Stimulated activated CD4-positive, alpha-beta T cell treated with anti-CD3 and anti-CD28 coated beads, TNF-alpha, amount 100 ng/mL, for 24 hours (primary cell): ENCODE data around the gene ANKRD10.
"Not testable (repeated sequence)": the region's sequence is repeated elsewhere in the genome, so short reads cannot be mapped to it uniquely, and the experiment has no call there.

Source experiments
- DNase-seq, 3 experiments: peaks; one replicate each; pipeline ENCODE4 v3.0.0-alpha.2; 2020; ENCODE audit warnings: low read depth in 3 of 3

Gene ANKRD10

DNA sequence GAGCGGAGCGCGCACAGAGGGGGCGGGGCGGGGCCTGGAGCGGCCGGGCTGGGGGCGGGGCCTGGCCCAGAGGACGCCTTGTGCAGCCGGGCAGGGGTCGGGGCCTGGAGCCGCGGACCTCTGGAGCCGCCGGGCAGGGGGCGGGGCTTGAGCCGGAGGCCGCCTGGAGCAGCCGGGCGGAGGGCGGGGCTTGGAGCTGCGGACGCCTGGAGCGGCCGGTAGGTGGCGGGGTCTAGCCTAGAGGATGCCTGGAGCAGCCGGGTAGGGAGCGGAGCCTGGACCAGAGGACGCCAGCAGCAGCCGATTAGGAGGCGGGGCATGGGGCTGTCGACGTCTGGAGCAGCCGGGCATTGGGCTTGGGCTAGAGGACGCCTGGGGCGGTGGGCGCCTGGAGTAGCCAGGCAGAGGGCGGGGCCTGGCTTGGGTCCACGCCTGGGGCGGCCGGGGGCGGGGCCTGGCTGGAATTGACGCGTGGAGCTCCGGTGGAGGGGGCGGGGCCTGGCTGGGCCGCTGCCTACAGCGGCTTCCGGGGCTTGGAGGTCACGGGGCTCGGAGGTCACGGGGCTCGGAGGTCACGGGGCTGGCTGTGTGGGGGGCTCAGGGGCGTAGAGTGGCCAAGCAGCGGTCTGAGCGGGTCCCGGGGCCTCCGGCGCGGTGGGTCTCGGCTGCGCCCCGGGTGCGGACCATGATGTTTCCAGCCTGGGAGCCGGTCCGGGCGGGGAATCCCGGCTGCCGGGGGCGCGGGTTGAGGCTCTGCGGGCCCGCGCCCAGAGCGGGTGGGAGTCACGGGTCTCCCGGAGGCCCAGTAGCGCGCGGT is at the start of gene ANKRD10:
Gene ANKRD10, minus strand, starts transcription at position 13 of the 817 bp plus-strand sequence. CDS start 135 bp downstream, outside the sequence.
- DNase-seq, result peak; percentile 89 to 98 (median 90)

DNA sequence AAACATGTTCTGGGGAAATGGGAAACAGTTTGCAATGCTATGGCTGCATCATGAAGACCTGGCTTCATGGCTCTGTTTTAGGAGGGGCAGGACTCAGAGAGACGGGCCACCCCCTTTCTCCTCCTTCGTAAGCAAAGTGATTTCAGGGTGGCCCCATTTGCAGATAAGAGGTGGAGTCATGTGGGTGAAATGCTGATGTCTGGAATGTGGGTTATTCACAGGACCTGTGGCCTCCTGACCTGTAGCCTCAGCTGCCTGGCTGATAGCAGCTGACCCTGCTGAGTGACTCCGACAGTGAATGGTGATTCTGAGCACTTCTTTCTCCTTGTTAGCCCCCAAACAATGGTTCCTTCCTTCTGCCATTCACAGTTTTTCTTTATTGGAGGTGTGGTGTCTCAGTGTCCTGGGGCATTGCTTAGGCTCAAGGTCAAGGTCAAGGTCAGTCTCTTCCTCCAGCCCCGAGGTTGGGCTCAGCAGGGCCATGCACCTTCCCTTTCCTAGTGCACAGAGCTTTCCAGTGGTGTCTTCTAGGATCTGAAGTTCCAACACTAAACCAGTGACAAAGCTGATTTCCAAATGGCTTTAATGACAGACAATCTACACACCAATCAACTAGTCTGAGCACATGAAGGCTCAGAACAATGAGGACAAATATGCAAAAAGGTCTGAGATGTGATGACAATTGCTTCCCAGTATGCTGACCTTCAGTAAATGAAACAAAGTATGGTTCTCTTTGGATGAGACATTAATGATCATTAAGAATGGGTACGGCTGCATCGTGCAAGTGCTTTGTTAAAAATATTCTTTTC is 49.6 kb upstream of the ANKRD10 start:
- no peak for DNase-seq

DNA sequence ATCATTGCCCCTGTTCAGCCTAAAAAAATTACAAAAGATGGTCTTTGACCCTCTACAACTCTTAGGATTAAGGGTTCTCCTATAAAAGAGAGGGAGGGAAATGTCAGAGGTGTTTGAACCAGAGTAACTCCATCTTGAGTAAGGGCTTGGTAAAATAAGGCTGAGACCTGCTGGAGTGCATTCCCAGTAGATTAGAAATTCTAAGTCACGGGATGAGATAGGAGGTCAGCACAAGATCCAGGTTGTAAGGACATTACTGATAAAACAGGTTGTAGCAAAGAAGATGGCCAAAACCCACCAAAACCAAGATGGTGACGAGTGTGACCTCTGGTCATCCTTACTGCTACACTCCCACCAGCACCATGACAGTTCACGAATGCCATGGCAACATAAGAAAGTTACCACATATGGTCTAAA is 48.7 kb upstream of the ANKRD10 start:
- no peak for DNase-seq

- DNase-seq, result no peak
Observed at GRCh38 chr13:110961959-110962358, 47.1 kb upstream of the ANKRD10 start.

GRCh38 chr13:110960204-110960603 is 45.3 kb upstream of the ANKRD10 start:
- DNase-seq, result no peak

DNA sequence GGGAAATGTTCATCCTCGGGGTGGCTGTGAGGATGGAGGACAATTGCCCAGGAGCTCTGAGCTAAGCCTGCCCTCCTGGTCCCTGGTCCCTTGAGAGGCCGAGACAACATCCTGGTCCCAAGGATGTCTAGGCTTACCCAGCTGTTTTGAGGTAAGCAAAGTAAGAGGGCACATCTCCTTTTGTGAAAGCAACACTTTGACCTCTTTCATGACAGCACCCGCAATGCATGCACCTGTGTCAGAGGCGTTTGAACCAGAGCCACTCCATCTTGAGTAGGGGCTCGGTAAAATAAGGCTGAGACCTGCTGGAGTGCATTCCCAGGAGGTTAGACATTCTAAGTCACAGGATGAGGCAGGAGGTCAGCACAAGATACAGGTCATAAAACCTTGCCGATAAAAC is 43.1 kb upstream of the ANKRD10 start:
- DNase-seq, result no peak

DNA sequence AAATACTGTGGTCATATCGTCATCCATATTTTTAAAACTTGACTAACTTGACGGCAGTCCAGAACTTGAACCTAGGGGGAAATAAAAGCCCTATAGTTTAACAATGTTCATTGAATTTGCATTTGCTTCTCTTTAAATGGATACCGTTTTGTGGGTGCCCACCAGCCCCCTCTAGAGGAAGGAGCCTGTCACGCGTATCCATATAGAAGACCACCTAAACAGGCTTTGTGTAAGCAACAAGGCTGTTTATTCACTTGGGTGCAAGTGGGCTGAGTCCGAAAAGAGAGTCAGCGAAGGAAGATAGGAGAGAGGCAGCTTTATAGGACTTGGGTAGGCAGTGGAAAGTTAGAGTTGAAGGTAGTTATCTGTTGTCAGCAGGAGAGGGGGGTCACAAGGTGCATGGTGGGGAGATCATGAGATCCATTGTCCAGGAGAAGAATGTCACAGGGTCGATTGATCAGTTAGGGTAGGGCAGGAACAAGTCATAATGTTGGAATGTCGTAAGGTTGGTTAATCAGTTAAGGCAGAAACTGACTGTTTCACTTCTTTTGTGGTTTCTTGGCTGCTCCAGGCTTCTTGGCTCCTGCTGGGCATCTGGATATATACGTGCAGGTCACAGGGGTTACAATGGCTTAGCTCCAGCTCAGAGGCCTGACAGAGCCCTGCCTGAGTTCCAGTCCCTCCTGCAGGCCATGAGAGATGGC is 42.5 kb upstream of the ANKRD10 start:
- DNase-seq, result no peak

DNA sequence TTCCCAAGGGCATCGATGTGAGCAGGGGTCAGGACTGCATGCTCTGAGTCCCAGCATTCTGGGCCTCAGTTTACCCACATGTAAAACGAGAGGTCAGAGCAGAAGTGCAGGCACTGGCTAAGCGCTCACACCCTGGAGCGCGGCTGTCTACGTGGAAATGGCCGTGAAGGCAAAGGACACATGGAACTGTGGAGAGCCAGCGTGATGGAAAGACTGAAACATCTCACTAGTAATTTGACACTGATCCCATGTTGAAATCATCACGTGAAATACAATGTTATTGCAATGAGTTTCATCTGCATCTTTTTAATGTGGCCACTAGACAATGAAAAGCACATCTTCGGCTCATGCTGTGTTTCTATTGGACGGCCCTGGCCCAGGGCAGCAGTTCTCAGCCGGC is 41.3 kb upstream of the ANKRD10 start:
- DNase-seq, result not testable (repeated sequence)

DNA sequence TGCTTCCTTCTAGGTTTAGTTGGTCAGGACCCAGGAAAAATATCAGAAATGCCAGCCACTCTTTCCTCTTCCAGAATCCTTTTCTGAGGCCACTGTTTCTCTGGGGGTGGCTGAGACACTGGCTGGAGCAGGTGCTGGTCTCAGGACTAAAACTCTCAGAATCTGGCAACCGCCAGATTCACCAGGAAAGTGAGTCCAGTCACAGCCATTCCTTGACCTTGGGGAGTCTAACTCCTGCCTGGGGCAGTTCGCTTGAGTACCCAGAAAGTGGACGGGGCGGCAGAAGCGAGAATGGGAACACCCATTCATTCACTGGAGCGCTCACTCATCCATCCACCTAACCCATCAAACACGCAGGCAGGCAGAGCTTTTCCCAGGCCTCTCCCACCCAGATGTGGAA is 40.7 kb upstream of the ANKRD10 start:
- DNase-seq, result not testable (repeated sequence)

DNA sequence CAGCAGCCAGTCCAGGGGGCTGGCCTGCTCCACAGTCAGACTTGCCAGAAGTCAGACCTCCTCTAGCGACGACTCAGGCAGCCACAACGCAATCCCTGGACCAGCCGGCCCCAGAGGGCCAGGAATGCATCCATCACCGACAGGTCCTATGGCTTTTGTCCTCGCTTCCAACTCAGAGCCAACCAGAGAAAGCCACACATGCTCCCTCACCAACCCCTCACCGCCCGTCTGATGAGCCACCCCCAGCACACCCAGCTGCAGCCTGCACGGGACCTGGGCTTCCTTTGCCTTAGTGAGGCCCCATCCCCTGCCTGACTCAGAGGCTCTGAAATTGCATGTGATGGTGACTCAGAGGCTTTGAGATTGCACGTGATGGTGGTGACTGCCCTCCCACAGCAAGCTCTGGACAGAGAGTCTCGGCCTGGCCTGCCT is 40.2 kb upstream of the ANKRD10 start:
- DNase-seq, result peak; percentile 19 to 46 (median 22)

DNA sequence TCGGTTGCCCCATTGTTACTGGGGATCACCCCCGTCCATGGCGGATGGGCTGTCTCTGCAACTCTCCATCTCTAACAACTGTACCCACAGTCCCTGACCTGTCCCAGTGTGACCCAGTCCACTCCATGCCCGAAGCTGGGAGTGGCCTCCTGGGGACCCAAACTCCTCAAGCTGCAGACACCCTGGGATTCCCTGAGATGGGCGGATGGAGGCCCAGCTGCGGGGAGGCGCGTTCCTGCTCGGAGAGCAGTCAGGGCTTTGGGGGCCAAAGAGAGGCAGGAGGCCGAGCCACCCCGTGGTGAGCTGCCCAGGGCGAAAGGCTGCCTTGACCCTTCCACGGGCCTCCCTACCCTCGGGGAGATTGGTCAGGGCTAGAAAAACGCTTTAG is 39.7 kb upstream of the ANKRD10 start:
- not testable (repeated sequence) for DNase-seq

GRCh38 chr13:110953833-110954532 is 39.1 kb upstream of the ANKRD10 start:
- no peak for DNase-seq

- DNase-seq, result no peak
Observed at GRCh38 chr13:110953416-110953815, 38.5 kb upstream of the ANKRD10 start.

DNA sequence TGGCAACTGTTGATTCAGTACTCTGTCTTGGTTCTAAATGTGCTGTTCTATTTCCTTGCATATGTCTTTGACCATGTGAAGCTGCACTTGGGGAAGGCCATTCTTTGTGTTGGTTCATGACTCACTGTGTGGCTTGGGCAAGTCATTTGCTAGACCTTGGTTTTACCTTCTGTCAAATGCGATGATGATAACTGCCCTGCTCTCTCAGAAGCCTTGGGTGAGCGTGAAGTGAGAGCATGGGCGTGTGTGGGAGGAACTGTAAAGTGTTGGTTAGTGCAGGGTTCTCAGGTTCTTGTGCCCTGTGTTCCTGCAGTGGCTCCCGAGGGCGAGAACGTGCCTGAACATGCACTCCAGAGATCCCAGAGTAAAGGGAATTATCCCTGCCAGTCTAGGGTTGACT is 37.3 kb upstream of the ANKRD10 start:
- DNase-seq, result not testable (repeated sequence)

DNA sequence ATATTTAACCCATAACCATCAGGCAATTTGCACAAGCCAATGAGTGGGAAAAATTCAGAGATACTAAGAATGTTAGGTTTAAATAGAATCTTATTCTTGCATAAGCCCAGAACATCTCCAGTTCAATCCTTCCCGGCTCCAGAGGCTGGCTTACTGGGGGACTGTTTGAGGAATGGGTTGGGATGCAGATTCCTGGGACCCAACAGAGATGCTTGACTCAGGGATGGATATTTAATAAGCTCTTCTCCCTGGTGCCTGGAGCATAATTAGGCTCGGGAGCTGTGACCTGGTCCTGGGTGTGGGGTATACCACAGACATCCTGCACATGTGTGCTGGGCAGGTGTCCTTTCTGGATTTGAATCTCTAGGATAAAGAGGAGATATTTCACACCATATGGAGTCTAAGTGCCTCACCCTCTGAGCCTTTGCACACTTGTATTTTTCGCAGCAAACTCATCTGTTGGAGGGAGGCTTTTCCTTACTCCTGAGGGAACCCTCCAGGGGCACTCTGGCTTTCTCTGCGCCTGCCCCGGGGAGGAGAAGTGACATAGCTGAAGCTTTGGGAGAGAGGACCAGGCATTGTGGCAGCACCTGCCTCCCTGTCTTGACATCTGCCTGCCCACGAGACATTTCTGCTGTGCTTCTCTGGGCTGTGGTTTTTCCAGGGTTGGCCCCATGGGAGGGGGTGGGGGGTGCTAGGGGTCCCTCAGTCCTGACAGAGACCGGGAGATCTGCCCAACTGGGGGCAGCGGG is 36.1 kb upstream of the ANKRD10 start:
- no peak for DNase-seq

GRCh38 chr13:110950356-110950755 is 35.5 kb upstream of the ANKRD10 start:
- no peak for DNase-seq

- DNase-seq, result no peak
Observed at GRCh38 chr13:110949628-110950027, 34.8 kb upstream of the ANKRD10 start.

DNA sequence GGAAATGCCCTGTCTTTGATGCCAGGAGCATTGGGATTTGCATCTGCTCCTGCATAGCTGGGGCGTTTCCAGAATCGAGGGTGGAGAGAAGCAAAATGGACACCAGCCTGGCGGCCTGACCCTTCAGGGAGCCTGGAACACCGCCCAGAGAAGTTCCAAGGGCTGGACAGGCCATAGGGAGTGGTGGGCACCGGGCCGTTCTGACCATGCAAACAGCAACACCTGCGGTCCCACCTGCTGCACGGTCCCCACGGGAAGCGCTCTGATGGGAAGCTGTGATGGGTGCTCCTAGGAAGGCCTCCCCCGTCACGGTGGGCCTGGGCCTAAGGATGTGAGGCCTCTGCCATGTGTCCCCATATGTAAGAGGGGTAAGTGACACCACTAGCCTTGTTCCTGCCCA is 34.2 kb upstream of the ANKRD10 start:
- no peak for DNase-seq

DNA sequence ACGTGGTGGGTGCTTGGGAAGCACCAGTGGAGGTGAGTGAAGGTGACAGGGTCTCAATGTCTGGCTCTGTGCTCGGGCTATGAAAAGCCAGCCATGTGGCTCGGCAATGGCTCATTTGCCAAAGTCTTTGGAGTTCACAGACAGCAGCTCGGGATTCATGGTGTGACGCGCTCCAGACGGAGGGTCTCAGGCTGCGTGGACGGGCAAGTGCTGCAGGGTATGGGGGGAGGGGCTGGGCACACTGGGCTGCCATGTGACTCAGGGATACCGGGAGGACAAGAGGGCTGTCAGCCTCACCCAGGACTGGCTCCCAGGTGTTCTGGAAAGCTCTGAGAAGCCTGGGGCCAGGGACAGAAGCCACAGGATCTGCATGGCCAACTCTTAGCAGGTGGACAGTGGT is 32.5 kb upstream of the ANKRD10 start:
- DNase-seq, result not testable (repeated sequence)

DNA sequence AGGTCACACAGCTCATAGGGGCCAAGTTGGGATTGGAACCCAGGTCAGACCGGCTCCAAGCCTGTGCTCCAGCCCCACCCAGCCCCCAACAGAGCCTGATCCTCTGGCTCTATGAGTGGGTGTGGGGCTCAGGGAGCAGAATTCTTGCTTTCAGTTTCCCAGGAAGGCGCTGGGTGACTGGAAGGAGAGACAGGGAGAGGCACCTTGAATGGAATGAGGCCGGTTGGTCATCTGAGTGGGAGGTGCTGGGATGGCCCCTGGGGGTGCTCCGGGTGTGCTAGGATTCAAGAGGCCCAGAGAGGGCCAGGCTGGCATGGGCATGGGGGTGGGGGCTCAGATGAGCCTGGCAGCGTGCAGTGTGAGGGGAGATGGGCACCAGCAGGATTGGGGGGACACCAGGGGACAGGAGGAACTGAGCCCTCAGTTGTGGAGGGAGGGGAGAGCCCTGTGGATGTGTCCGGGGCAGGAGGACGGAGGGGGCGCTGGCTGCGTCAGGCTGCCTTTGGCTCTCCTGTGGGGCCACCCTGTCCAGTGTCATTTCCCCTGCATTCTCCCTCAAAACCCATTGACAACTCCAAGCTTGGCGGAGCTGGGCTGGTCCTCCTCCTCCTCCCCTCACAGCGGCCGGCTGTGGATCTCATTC is 31.2 kb upstream of the ANKRD10 start:
- no peak for DNase-seq
